ENCODE measurements around the gene DNMT1.
"Not testable (repeated sequence)": the region's sequence is repeated elsewhere in the genome, so short reads cannot be mapped to it uniquely, and the experiment has no call there.

The DNMT1 gene

DNA sequence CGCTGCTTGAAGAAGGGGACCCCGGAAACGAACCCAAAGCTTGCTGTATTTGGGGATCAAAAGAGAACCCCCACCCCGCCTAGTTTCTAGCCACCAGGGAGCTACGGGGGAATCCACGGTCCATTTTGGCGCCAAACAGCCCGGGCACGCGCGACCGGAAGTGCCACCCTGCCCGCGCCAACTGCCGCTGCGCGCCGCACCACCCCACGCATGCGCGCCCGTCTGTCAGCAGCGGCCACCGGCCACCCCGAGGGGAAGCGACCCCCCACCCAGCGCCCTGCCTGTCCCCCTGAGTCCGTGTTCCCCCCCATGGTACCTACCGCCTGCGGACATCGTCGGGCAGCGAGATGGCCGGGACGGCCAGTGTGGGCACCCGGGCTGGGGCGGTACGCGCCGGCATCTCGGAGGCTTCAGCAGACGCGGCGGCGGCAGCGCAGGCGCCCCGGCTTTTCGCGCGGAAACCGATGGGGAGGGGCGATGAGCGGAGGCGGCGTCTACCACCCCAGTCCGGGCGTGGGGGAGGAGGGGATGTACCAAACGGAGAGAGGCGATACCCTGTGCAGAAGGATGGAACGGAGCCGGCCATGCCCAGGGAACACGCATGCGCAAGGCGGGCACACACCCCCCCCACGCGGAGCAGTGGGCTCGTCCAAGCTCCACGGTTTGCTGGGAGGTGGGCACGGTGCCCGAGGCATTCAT is at the start of gene DNMT1:
DNMT1 (minus strand) TSS at position 454 of the 699 bp plus-strand sequence; CDS start at position 400, 54 bp downstream.
- DNase-seq (ENCODE audit: low read depth in 2 of 2): peak; percentile 94 to 96

DNA sequence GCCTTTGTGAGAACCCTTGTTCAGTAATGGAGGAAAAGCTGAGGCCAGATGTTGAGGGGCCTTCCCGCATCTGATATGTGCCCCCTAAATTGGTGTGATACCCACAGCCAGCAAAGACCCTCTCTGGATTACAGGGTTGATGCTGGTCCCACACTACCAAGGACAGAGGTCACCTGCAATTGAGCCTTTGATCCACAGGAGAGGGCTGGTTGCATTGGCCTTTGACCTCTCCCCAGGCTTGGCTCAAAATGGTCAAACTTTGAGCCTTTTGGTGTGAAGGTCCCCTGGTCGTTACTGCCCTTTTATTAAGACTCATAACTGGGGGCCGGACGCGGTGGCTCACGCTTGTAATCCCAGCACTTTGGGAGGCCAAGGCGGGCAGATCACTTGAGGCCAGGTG is 48.9 kb upstream of the DNMT1 start:
- no peak for DNase-seq (ENCODE audit: low read depth in 2 of 2)

DNA sequence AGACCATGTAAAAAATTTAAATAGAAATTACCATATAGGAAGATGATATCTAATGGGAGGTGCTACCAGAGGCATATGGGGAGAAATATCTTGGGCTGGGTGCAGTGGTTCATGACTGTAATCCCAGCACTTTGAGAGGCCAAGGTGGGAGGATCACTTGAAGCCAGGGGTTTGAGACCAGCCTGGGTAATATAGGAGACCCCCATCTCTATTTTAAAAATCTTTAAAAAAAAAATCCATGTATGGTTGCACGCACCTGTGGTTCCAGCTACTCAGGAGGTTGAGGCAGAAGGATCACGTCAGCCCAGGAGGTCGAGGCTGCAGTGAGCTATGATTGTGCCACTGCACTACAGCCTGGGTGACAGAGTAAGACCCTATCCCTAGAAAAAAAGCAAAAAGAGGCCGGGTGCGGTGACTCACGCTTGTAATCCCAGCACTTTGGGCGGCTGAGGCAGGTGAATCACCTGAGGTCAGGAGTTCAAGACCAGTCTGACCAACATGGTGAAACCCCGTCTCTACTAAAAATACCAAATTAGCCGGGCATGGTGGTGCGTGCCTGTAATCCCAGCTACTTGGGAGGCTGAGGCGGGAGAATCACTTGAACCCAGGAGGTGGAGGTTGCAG is 47.2 kb upstream of the DNMT1 start:
- DNase-seq (ENCODE audit: low read depth in 2 of 2): not testable (repeated sequence)

DNA sequence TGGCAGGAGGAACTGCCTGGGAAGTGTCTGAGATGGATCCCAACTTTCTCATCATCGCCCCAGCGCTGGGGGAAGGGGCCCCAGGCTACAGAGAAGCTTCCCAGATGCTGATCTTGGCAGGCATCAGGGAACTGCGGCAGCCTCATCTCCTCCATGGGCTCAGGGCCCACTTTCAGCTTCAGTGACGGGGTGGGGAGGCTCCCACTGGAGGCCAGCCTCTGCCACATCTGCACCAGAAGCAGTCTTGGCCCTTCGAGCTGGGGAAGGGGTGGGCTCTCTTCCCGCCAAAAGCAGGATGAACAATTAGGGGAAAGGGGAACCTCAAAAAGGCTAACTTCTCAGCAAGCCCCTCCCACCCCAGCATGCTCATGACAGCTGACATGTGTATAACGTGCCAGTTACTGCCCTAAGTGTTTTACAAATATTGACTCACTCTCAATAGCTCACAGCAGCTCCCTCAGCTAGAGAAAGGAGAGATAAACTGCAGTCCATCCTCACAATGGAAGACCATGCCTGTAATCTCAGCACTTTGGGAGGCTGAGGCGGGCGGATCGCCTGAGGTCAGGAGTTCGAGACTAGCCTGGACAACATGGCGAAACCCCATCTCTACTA is 43.5 kb upstream of the DNMT1 start:
- DNase-seq (ENCODE audit: low read depth in 2 of 2): no peak

DNA sequence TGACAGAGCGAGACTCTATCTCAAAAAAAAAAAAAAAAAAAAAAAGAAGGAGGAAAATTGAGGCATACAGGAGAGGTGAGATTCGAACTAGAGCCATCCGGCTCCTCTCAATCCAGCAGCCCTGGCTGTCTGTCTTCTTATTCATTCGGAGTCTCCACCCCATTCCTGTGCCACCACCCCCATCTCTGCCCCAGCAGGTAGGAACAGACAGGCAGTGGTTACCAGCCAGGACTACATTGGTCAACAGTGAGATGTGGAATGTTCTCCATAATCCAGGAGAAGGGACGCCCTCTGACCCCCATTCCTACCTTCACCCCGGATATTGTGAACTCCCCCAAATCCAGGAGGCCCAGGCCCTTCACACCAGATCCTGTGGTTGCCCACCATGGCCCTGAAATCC is 42.9 kb upstream of the DNMT1 start:
- no peak for DNase-seq (ENCODE audit: low read depth in 2 of 2)

DNA sequence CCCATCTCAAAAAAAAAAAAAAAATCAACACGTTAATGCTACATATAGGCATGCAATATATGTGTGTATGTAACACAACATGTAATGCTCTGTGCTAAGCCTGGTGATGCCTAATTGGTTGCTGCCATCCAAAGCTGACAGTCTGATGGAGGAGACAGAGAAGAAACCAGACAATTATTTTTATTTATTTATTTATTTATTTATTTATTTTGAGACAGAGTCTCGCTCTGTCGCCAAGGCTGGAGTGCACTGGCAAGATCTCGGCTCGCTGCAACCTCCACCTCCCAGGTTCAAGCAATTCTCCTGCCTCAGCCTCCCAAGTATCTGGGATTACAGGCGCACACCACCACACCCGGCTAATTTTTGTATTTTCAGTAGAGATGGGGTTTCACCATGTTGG is 40.7 kb upstream of the DNMT1 start:
- DNase-seq (ENCODE audit: low read depth in 2 of 2): not testable (repeated sequence)

DNA sequence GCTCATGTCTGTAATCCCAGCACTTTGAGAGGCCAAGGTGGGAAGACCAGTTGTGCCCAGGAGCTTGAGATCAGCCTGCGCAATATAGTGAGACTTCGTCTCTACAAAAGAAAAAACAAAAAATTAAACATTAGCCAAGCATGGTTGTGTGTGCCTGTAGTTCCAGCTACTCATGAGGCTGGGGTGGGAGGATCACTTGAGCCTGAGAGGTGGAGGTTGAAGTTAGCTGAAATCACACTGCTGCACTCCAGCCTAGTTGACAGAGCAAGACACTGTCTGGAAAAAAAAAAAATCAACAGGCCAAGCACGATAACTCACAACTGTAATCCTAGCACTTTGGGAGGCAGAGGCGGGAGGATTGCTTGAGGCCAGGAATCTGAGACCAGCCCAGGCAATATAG is 40.2 kb upstream of the DNMT1 start:
- DNase-seq (ENCODE audit: low read depth in 2 of 2): no peak

DNA sequence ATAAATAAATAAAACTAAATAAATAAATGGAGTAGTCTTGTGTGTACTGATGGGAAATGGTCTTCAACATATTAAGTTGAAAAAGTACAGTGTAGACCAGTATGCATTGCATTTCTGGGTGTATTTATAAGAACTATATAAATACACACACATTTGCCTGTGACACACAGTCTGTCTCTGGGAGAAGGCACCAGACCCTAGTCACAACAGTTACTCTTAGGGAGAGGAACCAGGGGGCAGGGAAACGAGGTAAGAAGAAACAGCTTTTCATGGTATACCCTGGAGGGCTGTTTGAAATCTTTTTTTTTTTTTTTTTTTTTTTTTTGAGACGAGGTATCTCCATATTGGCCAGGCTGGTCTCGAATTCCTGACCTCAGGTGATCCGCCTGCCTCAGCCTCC is 39.2 kb upstream of the DNMT1 start:
- DNase-seq (ENCODE audit: low read depth in 2 of 2): no peak

DNA sequence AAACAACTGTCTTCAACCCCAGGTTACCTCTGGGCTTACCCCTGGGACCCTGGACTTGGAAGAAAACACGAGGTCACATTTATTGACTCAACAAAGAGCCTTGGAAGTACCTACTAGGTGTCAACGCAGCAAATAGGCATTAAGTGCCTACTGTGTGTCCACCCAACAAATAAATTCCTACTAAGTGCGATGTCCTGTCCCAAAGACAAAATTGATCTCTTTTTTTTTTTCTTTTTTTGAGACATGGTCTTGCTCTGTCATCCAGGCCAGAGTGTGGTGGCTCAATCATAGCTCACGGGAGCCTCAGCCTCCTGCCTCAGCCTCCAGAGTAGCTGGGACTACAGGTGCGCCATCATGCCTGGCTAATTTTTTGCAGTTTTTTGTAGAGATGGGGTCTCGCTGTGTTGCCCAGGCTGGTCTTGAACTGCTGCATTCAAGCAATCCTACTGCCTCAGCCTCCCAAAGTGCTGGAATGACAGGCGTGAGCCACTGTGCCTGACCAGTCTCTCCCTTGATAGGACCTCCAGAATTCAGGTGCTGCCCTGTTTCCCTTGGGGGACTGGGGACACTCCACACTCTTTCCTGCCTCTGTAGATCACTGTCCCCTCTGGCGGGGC is 37.0 kb upstream of the DNMT1 start:
- no peak for DNase-seq (ENCODE audit: low read depth in 2 of 2)

DNA sequence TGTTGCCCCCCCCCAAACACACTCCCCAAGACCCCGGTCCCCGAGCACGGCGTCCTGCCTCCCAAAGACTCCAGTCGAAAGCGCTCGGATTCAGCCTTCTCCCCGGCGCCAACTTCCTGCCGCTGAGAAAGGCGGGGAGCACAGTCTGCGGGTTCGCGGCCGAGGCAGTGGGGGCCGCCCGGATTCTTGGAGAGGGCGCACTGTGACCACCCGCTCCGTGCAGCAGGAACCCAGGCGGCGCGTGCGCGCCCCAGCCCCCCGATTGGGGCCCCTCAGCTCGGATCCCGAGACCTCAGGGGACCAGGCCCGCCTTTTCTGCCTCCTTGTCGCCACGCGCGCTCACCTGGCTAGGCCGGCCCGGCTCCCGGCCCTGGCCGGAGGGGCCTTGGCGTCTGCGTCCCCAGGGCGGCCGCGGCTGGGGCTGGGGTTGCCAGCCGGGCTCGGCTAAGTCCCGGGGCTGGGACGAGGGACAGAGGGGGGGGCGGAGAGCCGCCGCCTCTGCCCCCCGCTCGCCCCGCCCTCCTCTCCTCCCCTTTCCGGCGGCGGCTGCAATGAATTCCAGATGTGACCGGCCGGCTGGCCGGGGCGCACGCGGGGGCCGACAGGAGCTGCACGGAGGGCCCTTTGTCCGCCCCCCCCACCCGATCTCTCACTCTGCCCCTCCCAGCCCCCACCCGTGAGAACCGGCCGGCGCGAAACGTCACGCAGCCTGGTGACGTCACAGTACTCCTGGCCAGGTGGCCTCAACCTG is 36.3 kb upstream of the DNMT1 start, which contains the start of gene S1PR2:
S1PR2 (minus strand) TSS at position 471 of the 751 bp plus-strand sequence. CDS start 6,426 bp downstream, outside the sequence.
- DNase-seq (ENCODE audit: low read depth in 2 of 2): peak; percentile 58 to 64

DNA sequence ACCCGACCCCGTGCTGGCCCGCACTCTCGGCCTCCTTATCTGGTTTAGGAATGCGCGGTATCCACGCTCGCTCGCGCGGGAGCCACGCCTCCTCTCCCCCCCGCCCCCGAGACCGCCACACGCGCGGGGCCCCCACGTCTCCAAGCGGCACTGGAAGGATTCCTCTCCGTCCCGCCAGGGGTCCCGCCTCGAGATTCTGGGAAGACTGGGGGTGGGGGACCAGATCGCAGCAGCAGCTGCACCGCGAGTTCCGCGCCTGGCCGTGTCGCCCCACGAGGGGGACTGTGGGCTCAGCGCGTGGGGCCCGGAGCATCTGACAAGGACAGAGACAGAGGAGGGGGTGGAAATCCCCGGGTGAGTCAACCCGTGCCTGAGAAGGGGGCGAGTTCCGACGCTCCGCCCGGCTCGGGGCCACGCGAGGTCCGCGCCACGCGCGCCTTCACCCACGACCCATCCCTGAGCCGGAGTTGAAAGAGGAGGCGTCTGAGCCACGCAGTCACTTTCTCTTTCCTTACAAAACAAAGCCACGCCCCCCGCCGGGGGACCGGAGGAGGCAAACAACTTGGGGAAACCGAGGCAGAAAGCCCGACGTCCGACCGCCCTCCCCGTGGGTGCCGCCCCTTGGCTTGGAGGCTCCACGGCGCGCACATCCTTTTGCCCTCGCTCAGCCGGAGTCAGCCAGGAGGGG is 35.6 kb upstream of the DNMT1 start:
- DNase-seq (ENCODE audit: low read depth in 2 of 2): peak; percentile 70 to 80

DNA sequence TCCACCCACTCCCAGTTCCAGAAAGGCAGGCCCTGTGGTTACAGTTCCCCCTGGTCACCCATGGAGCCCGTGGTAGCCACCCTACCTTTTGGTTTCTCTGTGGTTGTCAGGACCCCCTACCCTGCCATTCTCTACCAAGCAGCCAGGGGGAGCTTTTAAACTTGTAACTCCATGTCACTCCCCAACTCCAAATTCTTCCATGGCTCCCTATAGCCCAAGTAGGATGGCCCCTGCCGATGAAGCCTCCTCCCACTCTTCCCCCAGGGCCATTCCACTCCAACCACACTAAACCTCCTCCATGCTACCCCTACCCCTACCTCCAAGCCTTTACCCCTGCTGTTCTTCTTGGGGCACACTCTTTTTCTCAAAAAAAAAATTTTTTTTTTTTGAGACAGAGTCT is 34.2 kb upstream of the DNMT1 start:
- peak; percentile 10 for DNase-seq (ENCODE audit: low read depth in 2 of 2)

DNA sequence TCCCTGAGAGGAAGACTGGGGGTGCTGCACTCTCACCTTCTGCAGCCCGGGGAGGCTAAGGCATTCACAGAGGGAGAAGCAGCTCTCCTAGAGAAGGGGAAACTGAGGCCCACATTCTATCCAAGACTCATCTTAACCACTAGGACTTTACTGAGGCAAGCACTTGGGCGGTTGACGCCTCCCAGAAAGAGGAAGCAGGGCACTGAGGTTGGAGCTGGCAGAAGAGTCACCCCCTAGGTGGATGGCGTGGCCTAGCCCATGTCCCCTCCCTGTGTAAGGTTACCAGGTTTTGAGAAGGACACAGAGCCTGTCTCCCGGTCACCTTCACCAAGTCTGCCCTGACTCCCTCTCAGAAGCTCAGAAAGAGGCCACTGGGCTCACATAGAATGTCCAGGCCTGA is 33.6 kb upstream of the DNMT1 start:
- no peak for DNase-seq (ENCODE audit: low read depth in 2 of 2)

DNA sequence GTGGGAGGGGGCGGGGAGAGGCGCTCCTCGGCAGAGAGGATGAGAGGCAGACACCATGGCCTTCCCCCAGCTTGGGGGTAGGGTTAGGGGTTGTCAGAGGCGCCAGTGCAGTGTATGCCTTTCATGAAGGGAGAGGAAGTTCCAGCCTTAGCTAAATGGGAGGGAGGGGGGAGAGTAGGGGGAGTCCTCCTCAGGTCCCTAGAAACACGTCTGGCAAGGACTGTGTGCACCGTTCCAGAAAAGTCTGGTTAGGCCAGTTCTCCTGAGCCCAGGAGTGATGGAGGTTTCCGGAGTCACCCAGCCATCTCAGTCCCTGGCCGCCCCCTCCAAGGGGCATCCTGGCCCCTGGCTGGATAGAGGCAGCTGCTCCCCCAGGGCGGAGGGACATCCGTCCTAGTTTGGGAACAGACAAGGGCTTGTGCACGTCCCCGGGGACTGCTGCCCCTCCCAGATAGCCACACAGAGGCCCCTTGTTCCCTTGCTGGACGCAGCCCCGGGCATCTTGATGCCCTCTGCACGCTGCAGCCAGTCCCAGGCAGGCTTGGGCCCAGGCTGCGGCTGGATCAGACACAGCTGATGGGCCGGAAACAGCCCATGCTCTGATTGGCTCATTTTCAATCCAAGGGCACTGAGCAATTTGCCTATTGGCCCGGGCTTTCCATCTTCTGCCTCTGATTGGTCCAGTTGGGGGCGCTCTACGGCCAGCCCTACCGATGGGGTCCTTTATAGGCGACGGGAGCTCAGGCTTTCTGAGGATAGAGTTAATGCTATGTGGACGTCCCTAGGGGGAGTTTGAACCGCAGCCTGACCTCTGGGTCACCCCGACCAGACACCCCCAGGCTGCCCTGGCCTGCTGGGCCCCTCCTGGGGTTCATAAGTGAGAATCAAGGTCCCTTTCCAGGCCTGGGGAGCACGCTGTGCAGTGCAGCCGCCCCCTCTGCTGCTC is 32.5 kb upstream of the DNMT1 start:
- no peak for DNase-seq (ENCODE audit: low read depth in 2 of 2)

DNA sequence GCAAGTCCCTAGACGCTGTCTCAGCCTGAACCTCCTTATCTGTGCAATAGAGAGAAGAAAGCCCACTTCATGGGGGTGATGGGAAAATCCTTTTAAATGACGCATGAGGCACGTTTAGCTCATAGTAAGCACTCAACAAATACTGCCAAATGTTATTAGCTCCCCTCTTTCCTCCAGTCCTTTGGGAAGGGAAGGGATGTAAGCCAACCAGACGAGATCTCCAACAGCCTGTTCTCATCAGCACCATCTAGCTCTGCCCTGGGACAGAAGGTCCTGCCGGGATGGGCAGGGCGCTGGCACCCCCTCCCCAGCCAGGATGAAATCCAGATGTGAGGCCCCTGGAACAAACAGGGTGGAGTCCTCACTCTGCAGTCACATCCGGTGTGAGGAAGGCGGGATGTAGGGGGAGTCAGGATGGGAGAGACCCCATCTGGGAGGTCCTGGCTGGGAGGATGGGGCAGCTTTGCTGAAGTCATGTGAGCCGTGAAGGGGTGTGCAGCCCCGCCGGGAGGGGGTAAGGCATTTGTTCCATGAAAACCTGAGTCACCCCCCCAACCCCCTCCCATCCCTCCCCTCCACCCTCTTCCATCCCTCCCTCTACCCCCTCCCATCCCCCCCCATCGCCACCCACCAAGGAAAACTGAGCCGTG is 31.7 kb upstream of the DNMT1 start:
- no peak for DNase-seq (ENCODE audit: low read depth in 2 of 2)

DNA sequence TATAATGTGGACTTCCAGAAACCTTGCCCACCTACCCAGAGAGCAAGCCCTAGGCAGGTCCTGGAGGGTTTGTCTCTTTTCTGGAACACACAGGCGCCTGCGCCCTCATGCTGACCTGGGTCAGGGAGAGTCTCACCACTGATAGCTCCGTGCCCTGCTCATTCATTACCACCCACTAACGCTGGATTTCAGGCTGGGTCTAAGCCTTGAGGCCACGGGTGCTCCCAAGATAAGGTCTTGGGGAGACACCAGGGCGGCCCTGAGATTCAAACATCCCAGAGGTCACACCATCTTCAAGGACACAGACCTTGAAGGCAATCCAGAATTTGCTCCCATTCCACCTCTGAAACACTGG is 31.2 kb upstream of the DNMT1 start:
- no peak for DNase-seq (ENCODE audit: low read depth in 2 of 2)

DNA sequence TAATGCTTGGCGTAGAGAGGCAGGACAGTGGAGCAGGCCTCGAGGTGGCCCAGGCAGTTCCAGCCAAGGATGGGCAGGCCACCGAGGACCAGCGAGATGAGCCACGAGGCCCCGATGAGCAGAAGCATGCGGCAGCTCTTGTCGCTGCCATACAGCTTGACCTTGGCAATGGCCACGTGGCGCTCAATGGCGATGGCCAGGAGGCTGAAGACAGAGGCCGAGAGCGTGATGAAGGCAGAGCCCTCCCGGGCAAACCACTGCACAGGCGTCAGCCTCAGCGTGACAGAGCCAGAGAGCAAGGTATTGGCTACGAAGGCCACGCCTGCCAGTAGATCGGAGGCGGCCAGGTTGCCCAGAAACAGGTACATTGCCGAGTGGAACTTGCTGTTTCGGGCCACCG is 29.6 kb upstream of the DNMT1 start:
- no peak for DNase-seq (ENCODE audit: low read depth in 2 of 2)

DNA sequence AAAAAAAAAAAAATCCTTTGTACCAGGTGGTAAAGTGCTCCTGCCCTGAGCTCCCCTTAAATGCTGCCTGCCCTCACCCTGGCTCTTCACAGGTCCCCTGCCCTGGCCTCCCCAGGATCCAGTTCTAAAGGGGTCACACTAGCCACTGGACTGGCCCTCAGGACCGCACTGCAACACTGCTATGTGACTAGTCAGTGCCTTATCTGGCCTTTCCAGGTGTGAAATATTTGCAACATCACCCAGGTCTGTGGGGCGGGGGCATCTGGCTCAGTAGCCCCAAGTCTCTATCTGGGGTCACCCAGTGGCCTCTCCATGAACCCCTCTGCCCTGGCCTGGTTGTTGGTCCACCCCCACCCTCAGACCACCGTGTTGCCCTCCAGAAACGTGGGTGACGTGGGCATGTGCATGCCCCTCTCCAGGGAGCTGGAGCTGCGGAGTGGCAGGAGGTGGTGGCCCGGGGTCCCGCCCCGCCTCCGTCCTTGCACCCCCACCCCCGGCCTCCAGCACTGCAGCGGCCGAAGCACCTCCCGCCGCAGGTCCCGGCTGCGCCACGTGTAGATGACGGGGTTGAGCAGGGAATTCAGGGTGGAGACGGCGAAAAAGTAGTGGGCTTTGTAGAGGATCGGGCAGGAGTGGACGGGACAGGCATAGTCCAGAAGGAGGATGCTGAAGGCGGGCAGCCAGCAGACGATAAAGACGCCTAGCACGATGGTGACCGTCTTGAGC is 28.9 kb upstream of the DNMT1 start:
- no peak for DNase-seq (ENCODE audit: low read depth in 2 of 2)

Measured in stimulated activated CD8-positive, alpha-beta memory T cell treated with anti-CD3 and anti-CD28 coated beads, Interleukin-7, amount 100 ng/mL, for 4 hours (primary cell).